ENCODE data around the gene FOXP1.
A peak's percentile ranks its signal among the peaks of the same experiment; 100 is the strongest.

Gene FOXP1

GRCh38 chr3:71425491-71426071, 157.9 kb downstream of the FOXP1 start:
- peak; percentile 7 for DNase-seq (ENCODE audit: low spot score)

- no peak for DNase-seq (ENCODE audit: low spot score)
These were observed 160.2 kb downstream of the FOXP1 start for GRCh38 chr3:71423151-71423906.

- no peak for DNase-seq (ENCODE audit: low spot score)
These were observed 161.5 kb downstream of the FOXP1 start for GRCh38 chr3:71421820-71422566.

GRCh38 chr3:71421475-71421819, 162.1 kb downstream of the FOXP1 start:
- DNase-seq (ENCODE audit: low spot score): no peak

GRCh38 chr3:71419369-71419768, 164.2 kb downstream of the FOXP1 start:
- DNase-seq (ENCODE audit: low spot score): no peak

- DNase-seq (ENCODE audit: low spot score): no peak
These were observed 165.7 kb downstream of the FOXP1 start for GRCh38 chr3:71417791-71418190.

GRCh38 chr3:71416876-71417275, 166.7 kb downstream of the FOXP1 start:
- DNase-seq (ENCODE audit: low spot score): peak; percentile 20

GRCh38 chr3:71415681-71416122, 167.8 kb downstream of the FOXP1 start:
- DNase-seq (ENCODE audit: low spot score): no peak

GRCh38 chr3:71414189-71414927, 169.2 kb downstream of the FOXP1 start:
- no peak for DNase-seq (ENCODE audit: low spot score)

GRCh38 chr3:71413572-71413971, 170.0 kb downstream of the FOXP1 start:
- no peak for DNase-seq (ENCODE audit: low spot score)

GRCh38 chr3:71409352-71409751, 174.2 kb downstream of the FOXP1 start:
- DNase-seq (ENCODE audit: low spot score): no peak

GRCh38 chr3:71408903-71409302, 174.6 kb downstream of the FOXP1 start:
- DNase-seq (ENCODE audit: low spot score): no peak

- no peak for DNase-seq (ENCODE audit: low spot score)
These were observed 175.7 kb downstream of the FOXP1 start for GRCh38 chr3:71407823-71408222.

GRCh38 chr3:71406972-71407810, 176.3 kb downstream of the FOXP1 start:
- DNase-seq (ENCODE audit: low spot score): no peak

- no peak for DNase-seq (ENCODE audit: low spot score)
These were observed 180.6 kb downstream of the FOXP1 start for GRCh38 chr3:71402911-71403310.

GRCh38 chr3:71402280-71402679, 181.2 kb downstream of the FOXP1 start:
- DNase-seq (ENCODE audit: low spot score): no peak

GRCh38 chr3:71401695-71402231, 181.8 kb downstream of the FOXP1 start:
- no peak for DNase-seq (ENCODE audit: low spot score)

GRCh38 chr3:71400986-71401451, 182.5 kb downstream of the FOXP1 start:
- DNase-seq (ENCODE audit: low spot score): no peak

- no peak for DNase-seq (ENCODE audit: low spot score)
These were observed 184.1 kb downstream of the FOXP1 start for GRCh38 chr3:71399478-71399877.

- DNase-seq (ENCODE audit: low spot score): no peak
These were observed 185.2 kb downstream of the FOXP1 start for GRCh38 chr3:71398157-71398836.

- DNase-seq (ENCODE audit: low spot score): no peak
These were observed 185.8 kb downstream of the FOXP1 start for GRCh38 chr3:71397726-71398125.

All from RKO (cell line).